ENCODE measurements around the gene NKX2-2. TPM values are rescaled to one million over a fixed set of nuclear protein-coding genes. Genes with fewer than 3 reads are reported as not detected.
"Not testable (repeated sequence)": the region's sequence is repeated elsewhere in the genome, so short reads cannot be mapped to it uniquely, and the experiment has no call there.

Gene NKX2-2
- total RNA-seq, 4 donors from 2014 or later, result 0.60 to 2.2 (median 0.82) TPM; not detected in 1

DNA sequence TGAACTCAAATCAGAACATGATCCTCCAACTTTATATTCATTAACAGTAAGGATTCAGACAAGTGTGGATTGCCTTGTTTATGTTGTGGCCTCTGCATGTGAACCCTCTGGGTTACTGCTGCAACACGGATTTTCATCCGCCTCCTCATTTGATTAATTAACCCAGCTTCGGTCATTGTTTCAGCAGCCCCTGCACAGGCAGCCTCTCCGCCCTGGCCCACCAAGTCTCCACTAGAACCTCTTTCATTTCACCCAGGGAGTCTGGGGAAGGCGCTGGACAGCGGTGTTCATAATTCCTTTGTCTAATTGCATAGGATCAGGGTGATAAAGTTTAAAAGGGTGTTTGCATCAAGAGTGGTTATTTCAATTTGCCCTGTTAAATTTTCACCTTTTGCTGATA is 15.7 kb downstream of the NKX2-2 start:
- Histone ChIP-seq H3K4me3 (no peak overlapping the region), H3K36me3 (no peaks in the 10 kb centered on the region), H3K9me3 (no peaks in the 10 kb centered on the region), H3K27me3 (peaks cover 58% of the 10 kb centered on the region), H3K27ac (no peak overlapping the region), H3K4me1 (no peaks in the 10 kb centered on the region)
- in situ Hi-C loops (cut with MboI; ENCODE audit: low pct_ligation_motif_present in 1 of 4, low pct_unique_long_range_greater_than_20kb in 1 of 4, low sequenced_read_pairs in 3 of 4) (no loop called here), intact Hi-C loops (cut with DNase I; ENCODE audit: low total_unique reads) (no loop called here)
- no peak for DNase-seq
- TF ChIP-seq POLR2A (IDR thresholded peaks at IDR 0.05) (no peak), EP300 (IDR thresholded peaks at IDR 0.05; ENCODE audit: low read depth) (no peak), CTCF (IDR thresholded peaks at IDR 0.05) (no peak), POLR2AphosphoS5 (IDR thresholded peaks at IDR 0.05) (no peak)
- 58 to 67% methylated on average over 4 to 6 of the region's 6 CpGs for WGBS, 2 donors (ENCODE audit: low coverage in 1 of 2)

DNA sequence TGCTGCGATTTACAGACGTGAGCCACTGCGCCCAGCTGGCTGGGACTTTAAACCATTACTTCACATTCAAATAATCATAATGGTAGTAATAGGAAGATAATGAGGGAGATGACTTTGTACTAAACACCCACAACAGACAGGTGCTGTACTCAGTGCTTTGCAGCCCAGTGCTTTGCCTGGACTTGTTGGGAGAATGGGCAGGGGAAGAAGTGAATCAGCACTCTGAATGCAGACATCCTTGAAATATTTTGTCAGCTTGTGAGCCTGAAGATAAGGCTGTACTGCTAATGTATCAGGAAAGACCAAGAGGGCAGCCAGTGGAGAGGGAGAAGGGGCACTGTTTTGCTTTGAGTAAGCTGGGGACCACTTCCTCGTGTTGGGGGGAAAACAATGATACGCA is 17.4 kb downstream of the NKX2-2 start:
- intact Hi-C loops (cut with DNase I; ENCODE audit: low total_unique reads), result no loop called here
- H3K36me3 ChIP-seq, result no peaks in the 10 kb centered on the region
- no peak for DNase-seq
- WGBS, 2 donors (ENCODE audit: low coverage in 1 of 2), result 67 to 81% methylated on average over 2 to 5 of the region's 5 CpGs
- H3K27ac ChIP-seq, result no peak overlapping the region
- H3K4me3 ChIP-seq, result no peak overlapping the region
- peaks cover 67% of the 10 kb centered on the region for H3K27me3 ChIP-seq
- no peaks in the 10 kb centered on the region for H3K4me1 ChIP-seq
- in situ Hi-C loops (cut with MboI; ENCODE audit: low pct_ligation_motif_present in 1 of 4, low pct_unique_long_range_greater_than_20kb in 1 of 4, low sequenced_read_pairs in 3 of 4), result no loop called here
- TF ChIP-seq EP300 (IDR thresholded peaks at IDR 0.05; ENCODE audit: low read depth) (no peak), POLR2A (IDR thresholded peaks at IDR 0.05) (no peak), CTCF (IDR thresholded peaks at IDR 0.05) (no peak), POLR2AphosphoS5 (IDR thresholded peaks at IDR 0.05) (no peak)
- no peaks in the 10 kb centered on the region for H3K9me3 ChIP-seq

DNA sequence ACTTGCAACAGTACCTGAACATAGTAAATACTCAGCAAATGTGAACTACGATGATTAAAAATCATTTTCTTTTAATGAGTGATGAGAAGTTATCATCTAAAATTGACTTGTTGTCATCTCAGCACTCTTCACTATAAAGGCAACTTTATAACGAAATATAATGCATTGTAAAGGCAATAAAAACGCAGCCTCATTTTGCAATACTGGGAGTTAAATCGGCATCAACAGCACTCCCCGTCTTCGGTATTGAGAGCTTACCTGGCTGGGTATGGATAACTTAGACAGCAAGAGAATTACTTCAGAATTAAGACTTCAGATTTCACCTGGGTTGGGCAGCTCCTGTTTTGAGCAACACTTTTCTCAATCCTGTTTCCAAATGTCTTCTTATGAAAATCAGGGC is 20.8 kb downstream of the NKX2-2 start:
- Histone ChIP-seq H3K27me3 (peaks cover 51% of the 10 kb centered on the region), H3K27ac (no peak overlapping the region), H3K4me3 (no peak overlapping the region), H3K36me3 (no peaks in the 10 kb centered on the region), H3K4me1 (no peaks in the 10 kb centered on the region), H3K9me3 (no peaks in the 10 kb centered on the region)
- in situ Hi-C loops (cut with MboI; ENCODE audit: low pct_ligation_motif_present in 1 of 4, low pct_unique_long_range_greater_than_20kb in 1 of 4, low sequenced_read_pairs in 3 of 4), result no loop called here
- TF ChIP-seq CTCF (IDR thresholded peaks at IDR 0.05), result no peak
- no peak for TF ChIP-seq POLR2A (IDR thresholded peaks at IDR 0.05)
- no peak for TF ChIP-seq POLR2AphosphoS5 (IDR thresholded peaks at IDR 0.05)
- TF ChIP-seq EP300 (IDR thresholded peaks at IDR 0.05; ENCODE audit: low read depth), result no peak
- no peak for DNase-seq
- WGBS, 2 donors (ENCODE audit: low coverage in 1 of 2), result 78 to 82% methylated on average over 6 of the region's 6 CpGs
- intact Hi-C loops (cut with DNase I; ENCODE audit: low total_unique reads), result no loop called here

- peaks cover 29% of the 10 kb centered on the region for H3K27me3 ChIP-seq
- DNase-seq, result no peak
- no peak overlapping the region for H3K27ac ChIP-seq
- H3K4me3 ChIP-seq, result no peak overlapping the region
- TF ChIP-seq EP300 (IDR thresholded peaks at IDR 0.05; ENCODE audit: low read depth) (no peak), POLR2A (IDR thresholded peaks at IDR 0.05) (no peak), POLR2AphosphoS5 (IDR thresholded peaks at IDR 0.05) (no peak), CTCF (IDR thresholded peaks at IDR 0.05) (no peak)
- no peaks in the 10 kb centered on the region for H3K9me3 ChIP-seq
- H3K4me1 ChIP-seq, result no peaks in the 10 kb centered on the region
- intact Hi-C loops (cut with DNase I; ENCODE audit: low total_unique reads), result no loop called here
- 11 to 23% methylated on average over 2 of the region's 2 CpGs for WGBS, 2 donors (ENCODE audit: low coverage in 1 of 2)
- in situ Hi-C loops (cut with MboI; ENCODE audit: low pct_ligation_motif_present in 1 of 4, low pct_unique_long_range_greater_than_20kb in 1 of 4, low sequenced_read_pairs in 3 of 4), result no loop called here
- no peaks in the 10 kb centered on the region for H3K36me3 ChIP-seq
These were observed 23.8 kb downstream of the NKX2-2 start for GRCh38 chr20:21490105-21490504.

GRCh38 chr20:21480144-21480543 is 33.7 kb downstream of the NKX2-2 start:
- DNase-seq; intact Hi-C loops (cut with DNase I; ENCODE audit: low total_unique reads); H3K36me3 ChIP-seq; in situ Hi-C loops (cut with MboI; ENCODE audit: low pct_ligation_motif_present in 1 of 4, low pct_unique_long_range_greater_than_20kb in 1 of 4, low sequenced_read_pairs in 3 of 4); H3K4me3 ChIP-seq; H3K27ac ChIP-seq; H3K4me1 ChIP-seq; H3K9me3 ChIP-seq: not testable (repeated sequence)
- H3K27me3 ChIP-seq, result peaks cover 13% of the 10 kb centered on the region
- WGBS, 2 donors (ENCODE audit: low coverage in 1 of 2), result 91 to 100% methylated on average over 1 to 2 of the region's 2 CpGs
